Measurements from ENCODE around the gene TUBB2B.
A peak's percentile ranks its signal among the peaks of the same experiment; 100 is the strongest.
"Not testable (repeated sequence)": the region's sequence is repeated elsewhere in the genome, so short reads cannot be mapped to it uniquely, and the experiment has no call there.

TUBB2B gene

GRCh38 chr6:3258201-3258600, 30.7 kb upstream of the TUBB2B start:
- DNase-seq: no peak

- DNase-seq: no peak
Measured at GRCh38 chr6:3253597-3253961, 26.1 kb upstream of the TUBB2B start.

GRCh38 chr6:3252861-3253596, 25.6 kb upstream of the TUBB2B start:
- no peak for DNase-seq

- DNase-seq: no peak
Measured at GRCh38 chr6:3252369-3252768, 24.9 kb upstream of the TUBB2B start.

- peak; percentile 80 for DNase-seq
Measured at GRCh38 chr6:3251462-3252314, 24.2 kb upstream of the TUBB2B start.

- no peak for DNase-seq
Measured at GRCh38 chr6:3250231-3250675, 22.8 kb upstream of the TUBB2B start.

GRCh38 chr6:3249821-3250220, 22.4 kb upstream of the TUBB2B start:
- DNase-seq: no peak

- peak; percentile 48 for DNase-seq
Measured at GRCh38 chr6:3247255-3248146, 20.0 kb upstream of the TUBB2B start.

GRCh38 chr6:3245216-3245615, 17.8 kb upstream of the TUBB2B start:
- no peak for DNase-seq

GRCh38 chr6:3244832-3245161, 17.3 kb upstream of the TUBB2B start:
- not testable (repeated sequence) for DNase-seq

GRCh38 chr6:3244003-3244831, 16.8 kb upstream of the TUBB2B start:
- DNase-seq: no peak

GRCh38 chr6:3242768-3243167, 15.3 kb upstream of the TUBB2B start:
- DNase-seq: no peak

- not testable (repeated sequence) for DNase-seq
Measured at GRCh38 chr6:3241745-3242144, 14.3 kb upstream of the TUBB2B start.

GRCh38 chr6:3240595-3240994, 13.1 kb upstream of the TUBB2B start:
- no peak for DNase-seq

- no peak for DNase-seq
Measured at GRCh38 chr6:3239110-3239830, 11.8 kb upstream of the TUBB2B start.

- no peak for DNase-seq
Measured at GRCh38 chr6:3237761-3238662, 10.6 kb upstream of the TUBB2B start.

GRCh38 chr6:3236005-3236404, 8.6 kb upstream of the TUBB2B start:
- DNase-seq: no peak

GRCh38 chr6:3235486-3235885, 8.0 kb upstream of the TUBB2B start:
- DNase-seq: no peak

GRCh38 chr6:3233904-3234303, 6.5 kb upstream of the TUBB2B start:
- no peak for DNase-seq

GRCh38 chr6:3233321-3233720, 5.9 kb upstream of the TUBB2B start:
- no peak for DNase-seq

All from kidney glomerular epithelial cell (primary cell).